Bronchial epithelial cell (primary cell): ENCODE measurements around the gene RIMBP2. TPM values are rescaled to one million over a fixed set of nuclear protein-coding genes. Genes with fewer than 3 reads are reported as not detected.

Source experiments
- DNase-seq: peaks from one replicate; pipeline ENCODE4 v3.0.0-alpha.2; 2010; ENCODE audit warnings: low read depth
- FAIRE-seq: peaks from 2 replicates; lab custom pipeline; 2011; peaks lifted over from hg19 to GRCh38; lab: Jason Lieb, UNC
- H3K27me3 ChIP-seq: 2 replicates; pipeline ENCODE4 v1.5.1; 2011; ENCODE audit warnings: low read length; ENCODE audit not compliant: control insufficient read depth, insufficient read depth
- H3K36me3 ChIP-seq: 2 replicates; pipeline ENCODE4 v1.5.1; 2011; ENCODE audit warnings: low read length; ENCODE audit not compliant: control insufficient read depth, insufficient read depth
- H3K4me3 ChIP-seq: 2 replicates; pipeline ENCODE4 v1.5.1; 2011; ENCODE audit warnings: mild to moderate bottlenecking, low read depth, low read length, control low read depth
- total RNA-seq: library from RNA; depleted of rRNA; stranded (reverse); fragments of >200 nt; gene quantifications from 2 replicates; pipeline ENCODE4 v1.2.1, GENCODE V29; 2014
- TF ChIP-seq, protein P1 (sequence below): IDR thresholded peaks from 2 replicates; pipeline ENCODE4 v1.5.1; 2011; ENCODE audit warnings: mild to moderate bottlenecking, moderate library complexity, low read length, control low read depth, inconsistent platforms; ENCODE audit not compliant: insufficient read depth, severe bottlenecking

Gene RIMBP2
- total RNA-seq, 1 donor from 2014 or later = not detected

DNA sequence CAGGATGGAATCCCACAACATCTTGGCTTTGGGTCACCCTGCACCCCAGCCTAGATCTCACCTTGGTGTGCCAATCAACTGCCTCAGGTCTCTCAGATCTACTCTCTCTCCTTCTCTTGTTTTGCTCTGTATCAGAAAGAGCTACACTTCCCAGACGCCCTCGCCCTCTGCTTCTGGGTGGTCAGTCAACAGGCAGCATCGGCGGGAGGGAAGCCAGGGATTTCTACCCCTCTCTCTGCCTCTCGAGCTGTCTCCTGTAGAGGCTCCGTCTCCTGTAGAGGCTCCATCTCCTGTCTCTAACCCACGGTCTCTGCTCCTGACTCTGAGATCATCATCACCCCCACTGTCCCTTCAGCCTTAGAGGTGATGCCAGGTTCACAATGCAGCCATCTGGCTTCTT is 226.8 kb downstream of the RIMBP2 start:
- DNase-seq (no peak), FAIRE-seq (no peak)
- no peaks in the 10 kb centered on the region for H3K27me3 ChIP-seq
- TF ChIP-seq, protein P1, sequence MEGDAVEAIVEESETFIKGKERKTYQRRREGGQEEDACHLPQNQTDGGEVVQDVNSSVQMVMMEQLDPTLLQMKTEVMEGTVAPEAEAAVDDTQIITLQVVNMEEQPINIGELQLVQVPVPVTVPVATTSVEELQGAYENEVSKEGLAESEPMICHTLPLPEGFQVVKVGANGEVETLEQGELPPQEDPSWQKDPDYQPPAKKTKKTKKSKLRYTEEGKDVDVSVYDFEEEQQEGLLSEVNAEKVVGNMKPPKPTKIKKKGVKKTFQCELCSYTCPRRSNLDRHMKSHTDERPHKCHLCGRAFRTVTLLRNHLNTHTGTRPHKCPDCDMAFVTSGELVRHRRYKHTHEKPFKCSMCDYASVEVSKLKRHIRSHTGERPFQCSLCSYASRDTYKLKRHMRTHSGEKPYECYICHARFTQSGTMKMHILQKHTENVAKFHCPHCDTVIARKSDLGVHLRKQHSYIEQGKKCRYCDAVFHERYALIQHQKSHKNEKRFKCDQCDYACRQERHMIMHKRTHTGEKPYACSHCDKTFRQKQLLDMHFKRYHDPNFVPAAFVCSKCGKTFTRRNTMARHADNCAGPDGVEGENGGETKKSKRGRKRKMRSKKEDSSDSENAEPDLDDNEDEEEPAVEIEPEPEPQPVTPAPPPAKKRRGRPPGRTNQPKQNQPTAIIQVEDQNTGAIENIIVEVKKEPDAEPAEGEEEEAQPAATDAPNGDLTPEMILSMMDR = no peak
- no peaks in the 10 kb centered on the region for H3K36me3 ChIP-seq
- no peak overlapping the region for H3K4me3 ChIP-seq

DNA sequence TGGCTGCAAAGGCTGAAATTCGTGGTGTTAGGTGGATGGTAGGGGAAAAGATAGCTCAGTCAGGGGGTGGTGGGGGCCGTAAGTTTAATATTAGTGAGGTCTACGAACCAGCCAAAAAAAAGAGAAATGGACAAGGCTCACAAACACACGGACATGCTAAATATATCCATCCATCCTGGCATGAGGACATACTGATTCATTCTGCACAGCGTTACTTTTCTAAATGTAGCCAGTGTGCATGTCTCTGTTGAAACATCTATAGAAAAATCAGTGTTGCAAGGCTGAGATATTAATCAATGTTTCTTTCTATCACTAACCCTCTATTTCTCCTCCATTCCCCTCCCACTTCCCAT is 227.8 kb downstream of the RIMBP2 start:
- FAIRE-seq = no peak
- H3K27me3 ChIP-seq = no peaks in the 10 kb centered on the region

DNA sequence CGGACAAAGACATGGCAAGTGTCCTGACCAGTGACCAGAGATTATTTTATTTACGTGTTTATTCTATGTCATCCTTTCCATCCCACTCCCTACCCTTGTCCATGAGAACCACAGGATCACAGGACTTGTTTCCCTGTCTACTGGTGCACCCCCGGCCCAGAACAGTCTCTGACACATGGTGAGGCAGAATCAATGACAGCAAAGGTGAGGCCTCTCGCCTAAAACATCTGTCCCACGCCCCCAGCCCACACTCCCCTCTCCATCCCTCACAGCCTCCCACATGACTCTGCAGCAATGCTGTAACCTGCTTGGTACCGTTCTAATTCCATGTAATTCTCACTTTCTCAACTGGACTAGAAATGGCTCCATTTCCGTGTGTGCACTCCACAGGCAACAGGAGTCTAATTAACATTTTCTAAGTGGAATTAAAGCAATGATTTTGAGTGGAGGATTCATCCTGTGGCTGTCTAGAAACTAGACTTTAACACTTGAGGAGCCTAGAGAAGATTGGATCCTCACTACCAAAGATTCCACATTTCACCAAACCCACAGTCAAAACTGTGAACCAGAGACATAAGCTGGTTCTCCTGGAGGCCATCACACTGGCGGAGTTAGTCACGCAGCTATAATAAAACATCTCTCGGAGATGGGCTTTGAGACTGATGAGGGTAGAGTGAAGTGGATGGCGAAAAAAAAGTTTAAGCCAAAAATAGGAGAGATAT is 228.3 kb downstream of the RIMBP2 start:
- TF ChIP-seq, protein P1 = no peak
- H3K4me3 ChIP-seq = no peak overlapping the region
- H3K27me3 ChIP-seq = no peaks in the 10 kb centered on the region
- no peaks in the 10 kb centered on the region for H3K36me3 ChIP-seq
- no peak for DNase-seq
- no peak for FAIRE-seq

More for the DNA sequence above, 227.8 kb downstream of the RIMBP2 start:
- no peaks in the 10 kb centered on the region for H3K36me3 ChIP-seq
- DNase-seq = no peak
- TF ChIP-seq, protein P1 = no peak
- no peak overlapping the region for H3K4me3 ChIP-seq

DNA sequence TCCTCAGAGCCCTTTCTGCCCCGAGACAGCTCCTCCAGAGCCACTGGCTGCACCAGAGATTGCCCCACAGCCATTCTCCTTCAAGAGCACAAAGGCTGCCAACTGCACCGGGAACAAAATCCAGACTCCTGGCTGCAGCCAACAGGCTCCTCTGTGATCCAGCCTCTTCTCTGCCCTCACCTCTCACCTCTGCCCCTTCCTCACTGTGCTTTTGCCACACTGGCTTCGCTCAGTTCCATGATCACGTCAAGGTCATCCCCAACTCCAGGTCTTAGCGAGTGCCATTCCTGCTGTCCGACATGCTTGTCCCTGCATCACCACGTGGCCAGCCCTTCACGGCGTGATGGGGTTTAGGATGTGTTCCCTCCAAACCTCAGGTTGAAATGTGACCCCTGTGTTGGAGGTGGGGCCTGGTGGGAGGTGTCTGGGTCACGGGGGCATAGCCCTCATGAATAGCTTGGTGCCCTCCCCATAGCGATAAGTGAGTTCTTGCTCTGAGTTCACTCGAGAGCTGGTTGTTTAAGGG is 229.1 kb downstream of the RIMBP2 start:
- Histone ChIP-seq H3K36me3 (no peaks in the 10 kb centered on the region), H3K27me3 (no peaks in the 10 kb centered on the region), H3K4me3 (no peak overlapping the region)
- DNase-seq (no peak), FAIRE-seq (no peak)
- TF ChIP-seq, protein P1 = no peak

DNA sequence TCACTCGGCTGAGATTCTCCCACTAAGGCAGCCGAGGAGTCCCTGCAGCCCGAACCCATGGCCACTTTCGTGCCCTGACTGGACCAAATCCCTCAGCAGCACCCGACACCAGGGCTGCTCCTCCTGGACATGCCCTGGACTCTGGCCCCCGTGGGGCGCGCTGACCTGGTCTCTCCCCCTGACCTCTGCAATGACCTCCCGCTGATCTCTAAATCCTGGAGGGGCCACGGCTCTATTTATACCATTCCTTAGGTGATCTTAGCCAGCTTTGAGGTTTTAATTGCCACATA is 230.0 kb downstream of the RIMBP2 start:
- H3K27me3 ChIP-seq = no peaks in the 10 kb centered on the region
- FAIRE-seq = no peak
- no peak overlapping the region for H3K4me3 ChIP-seq
- TF ChIP-seq, protein P1 = no peak
- H3K36me3 ChIP-seq = no peaks in the 10 kb centered on the region
- DNase-seq = no peak
